SK-N-SH (cell line): Measurements from ENCODE around the gene RAPH1.
A peak's percentile ranks its signal among the peaks of the same experiment; 100 is the strongest.

Experiments
- TF ChIP-seq, protein P1 (sequence below): IDR thresholded peaks from 2 replicates; pipeline ENCODE4 v1.4.0; 2012; ENCODE audit warnings: low read depth, borderline replicate concordance
- TF ChIP-seq, protein P2 (sequence below): IDR thresholded peaks from 2 replicates; pipeline ENCODE4 v1.6.1; 2012; ENCODE audit warnings: mild to moderate bottlenecking, low read depth, low read length, moderate library complexity

DNA sequence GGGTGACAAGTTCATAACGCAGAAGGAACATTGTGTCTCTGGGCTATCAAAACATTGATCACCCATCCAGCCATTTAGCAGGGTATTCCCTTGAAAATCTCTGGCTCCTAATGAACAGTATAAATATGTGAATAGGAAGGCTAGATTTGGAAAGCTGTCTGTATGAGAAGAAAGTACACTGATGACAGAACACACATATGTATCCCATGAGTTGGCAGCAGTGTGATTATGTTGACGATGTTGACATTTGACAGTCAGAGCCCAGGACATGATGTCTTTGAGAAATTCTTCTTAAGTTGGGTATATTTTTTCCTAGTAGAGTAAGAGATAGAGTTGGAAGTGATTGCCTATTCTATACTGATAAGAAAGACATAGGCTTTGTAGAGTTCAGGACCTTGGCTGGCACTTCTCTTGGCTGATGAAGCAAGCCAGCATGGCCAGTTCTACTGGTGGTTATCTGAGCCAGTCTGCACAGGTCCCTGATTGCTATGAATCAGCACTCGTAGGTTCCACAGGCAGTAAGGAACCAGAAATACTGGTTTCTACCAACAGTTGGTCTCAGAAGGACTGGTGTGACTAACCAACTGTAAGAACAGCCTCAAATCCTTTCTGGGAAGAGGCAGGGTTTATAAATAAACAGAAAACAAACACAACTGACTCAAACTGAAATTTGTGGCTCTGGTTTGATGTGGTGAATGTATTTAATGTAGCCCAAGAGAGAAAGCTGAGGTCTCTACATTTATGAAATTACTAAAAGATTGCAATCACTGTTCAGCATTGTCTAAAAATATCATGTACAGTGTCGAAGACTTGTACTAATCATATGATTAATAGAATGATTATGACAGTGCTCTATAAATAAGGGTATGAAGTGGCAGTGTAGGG lies 43.9 kb upstream of the RAPH1 start:
- TF ChIP-seq, protein P1, sequence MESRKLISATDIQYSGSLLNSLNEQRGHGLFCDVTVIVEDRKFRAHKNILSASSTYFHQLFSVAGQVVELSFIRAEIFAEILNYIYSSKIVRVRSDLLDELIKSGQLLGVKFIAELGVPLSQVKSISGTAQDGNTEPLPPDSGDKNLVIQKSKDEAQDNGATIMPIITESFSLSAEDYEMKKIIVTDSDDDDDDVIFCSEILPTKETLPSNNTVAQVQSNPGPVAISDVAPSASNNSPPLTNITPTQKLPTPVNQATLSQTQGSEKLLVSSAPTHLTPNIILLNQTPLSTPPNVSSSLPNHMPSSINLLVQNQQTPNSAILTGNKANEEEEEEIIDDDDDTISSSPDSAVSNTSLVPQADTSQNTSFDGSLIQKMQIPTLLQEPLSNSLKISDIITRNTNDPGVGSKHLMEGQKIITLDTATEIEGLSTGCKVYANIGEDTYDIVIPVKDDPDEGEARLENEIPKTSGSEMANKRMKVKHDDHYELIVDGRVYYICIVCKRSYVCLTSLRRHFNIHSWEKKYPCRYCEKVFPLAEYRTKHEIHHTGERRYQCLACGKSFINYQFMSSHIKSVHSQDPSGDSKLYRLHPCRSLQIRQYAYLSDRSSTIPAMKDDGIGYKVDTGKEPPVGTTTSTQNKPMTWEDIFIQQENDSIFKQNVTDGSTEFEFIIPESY: no peak
- TF ChIP-seq, protein P2, sequence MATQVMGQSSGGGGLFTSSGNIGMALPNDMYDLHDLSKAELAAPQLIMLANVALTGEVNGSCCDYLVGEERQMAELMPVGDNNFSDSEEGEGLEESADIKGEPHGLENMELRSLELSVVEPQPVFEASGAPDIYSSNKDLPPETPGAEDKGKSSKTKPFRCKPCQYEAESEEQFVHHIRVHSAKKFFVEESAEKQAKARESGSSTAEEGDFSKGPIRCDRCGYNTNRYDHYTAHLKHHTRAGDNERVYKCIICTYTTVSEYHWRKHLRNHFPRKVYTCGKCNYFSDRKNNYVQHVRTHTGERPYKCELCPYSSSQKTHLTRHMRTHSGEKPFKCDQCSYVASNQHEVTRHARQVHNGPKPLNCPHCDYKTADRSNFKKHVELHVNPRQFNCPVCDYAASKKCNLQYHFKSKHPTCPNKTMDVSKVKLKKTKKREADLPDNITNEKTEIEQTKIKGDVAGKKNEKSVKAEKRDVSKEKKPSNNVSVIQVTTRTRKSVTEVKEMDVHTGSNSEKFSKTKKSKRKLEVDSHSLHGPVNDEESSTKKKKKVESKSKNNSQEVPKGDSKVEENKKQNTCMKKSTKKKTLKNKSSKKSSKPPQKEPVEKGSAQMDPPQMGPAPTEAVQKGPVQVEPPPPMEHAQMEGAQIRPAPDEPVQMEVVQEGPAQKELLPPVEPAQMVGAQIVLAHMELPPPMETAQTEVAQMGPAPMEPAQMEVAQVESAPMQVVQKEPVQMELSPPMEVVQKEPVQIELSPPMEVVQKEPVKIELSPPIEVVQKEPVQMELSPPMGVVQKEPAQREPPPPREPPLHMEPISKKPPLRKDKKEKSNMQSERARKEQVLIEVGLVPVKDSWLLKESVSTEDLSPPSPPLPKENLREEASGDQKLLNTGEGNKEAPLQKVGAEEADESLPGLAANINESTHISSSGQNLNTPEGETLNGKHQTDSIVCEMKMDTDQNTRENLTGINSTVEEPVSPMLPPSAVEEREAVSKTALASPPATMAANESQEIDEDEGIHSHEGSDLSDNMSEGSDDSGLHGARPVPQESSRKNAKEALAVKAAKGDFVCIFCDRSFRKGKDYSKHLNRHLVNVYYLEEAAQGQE: peak; percentile 85
